ENCODE data around the gene SLC26A1. TPM values are rescaled to one million over a fixed set of nuclear protein-coding genes. Genes with fewer than 3 reads are reported as not detected.

Gene SLC26A1
- total and polyA plus RNA-seq, 2 of the 13 experiments (the other 11 are each of a cell fraction or from before 2014, with no cell fraction given): 5.4 to 22.9 TPM

DNA sequence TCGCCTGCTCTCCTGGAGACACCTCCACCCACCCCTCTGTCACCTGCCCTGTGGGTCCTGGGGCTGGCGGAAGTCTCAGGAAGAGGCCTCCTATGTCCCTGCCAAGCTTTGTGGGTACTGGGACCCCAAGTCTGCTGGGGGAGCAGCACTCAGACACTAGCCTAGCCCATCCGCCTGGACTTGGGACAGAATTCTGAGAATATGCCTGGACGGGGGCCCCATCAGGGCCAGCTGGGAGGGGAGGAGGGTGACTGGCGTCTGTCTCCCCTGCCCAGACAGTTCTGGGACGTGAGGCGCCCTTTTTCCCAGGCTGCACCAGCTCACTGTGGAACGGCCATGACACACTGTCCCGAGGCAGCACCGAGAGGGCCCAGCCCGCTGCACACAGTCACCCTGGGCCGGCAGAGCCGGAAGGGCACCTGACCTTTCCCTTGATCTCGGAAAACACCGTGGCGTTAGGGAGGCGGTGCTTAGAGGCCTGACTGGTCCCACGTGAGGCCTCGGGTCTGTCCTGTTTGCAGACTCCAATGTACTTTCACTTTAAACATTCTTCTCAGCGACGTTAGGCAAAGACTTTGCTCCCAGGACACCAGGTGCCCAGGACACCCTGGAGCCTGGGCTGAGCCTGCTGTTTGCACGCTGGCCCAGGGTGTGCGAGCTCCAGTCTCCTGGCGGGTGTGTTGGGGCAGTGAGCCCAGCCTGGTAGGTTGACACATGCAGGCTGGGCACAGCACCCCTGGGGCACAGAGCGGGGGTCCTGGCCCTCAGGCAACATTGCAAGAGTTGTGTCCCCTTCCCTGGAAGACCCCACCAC lies 700 bp downstream of the SLC26A1 start (continued):
- TF ChIP-seq ARID3A (IDR thresholded peaks at IDR 0.05; ENCODE audit: low read depth, low read length): no peak
- TF ChIP-seq ZBTB37 (CRISPR knock-in tag; IDR thresholded peaks at IDR 0.05): no peak
- TF ChIP-seq, protein P1, sequence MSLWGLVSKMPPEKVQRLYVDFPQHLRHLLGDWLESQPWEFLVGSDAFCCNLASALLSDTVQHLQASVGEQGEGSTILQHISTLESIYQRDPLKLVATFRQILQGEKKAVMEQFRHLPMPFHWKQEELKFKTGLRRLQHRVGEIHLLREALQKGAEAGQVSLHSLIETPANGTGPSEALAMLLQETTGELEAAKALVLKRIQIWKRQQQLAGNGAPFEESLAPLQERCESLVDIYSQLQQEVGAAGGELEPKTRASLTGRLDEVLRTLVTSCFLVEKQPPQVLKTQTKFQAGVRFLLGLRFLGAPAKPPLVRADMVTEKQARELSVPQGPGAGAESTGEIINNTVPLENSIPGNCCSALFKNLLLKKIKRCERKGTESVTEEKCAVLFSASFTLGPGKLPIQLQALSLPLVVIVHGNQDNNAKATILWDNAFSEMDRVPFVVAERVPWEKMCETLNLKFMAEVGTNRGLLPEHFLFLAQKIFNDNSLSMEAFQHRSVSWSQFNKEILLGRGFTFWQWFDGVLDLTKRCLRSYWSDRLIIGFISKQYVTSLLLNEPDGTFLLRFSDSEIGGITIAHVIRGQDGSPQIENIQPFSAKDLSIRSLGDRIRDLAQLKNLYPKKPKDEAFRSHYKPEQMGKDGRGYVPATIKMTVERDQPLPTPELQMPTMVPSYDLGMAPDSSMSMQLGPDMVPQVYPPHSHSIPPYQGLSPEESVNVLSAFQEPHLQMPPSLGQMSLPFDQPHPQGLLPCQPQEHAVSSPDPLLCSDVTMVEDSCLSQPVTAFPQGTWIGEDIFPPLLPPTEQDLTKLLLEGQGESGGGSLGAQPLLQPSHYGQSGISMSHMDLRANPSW (CRISPR knock-in tag; IDR thresholded peaks at IDR 0.05; ENCODE audit: borderline replicate concordance): no peak; the same call in 1 of the 2 replicates
- TF ChIP-seq, protein P2, sequence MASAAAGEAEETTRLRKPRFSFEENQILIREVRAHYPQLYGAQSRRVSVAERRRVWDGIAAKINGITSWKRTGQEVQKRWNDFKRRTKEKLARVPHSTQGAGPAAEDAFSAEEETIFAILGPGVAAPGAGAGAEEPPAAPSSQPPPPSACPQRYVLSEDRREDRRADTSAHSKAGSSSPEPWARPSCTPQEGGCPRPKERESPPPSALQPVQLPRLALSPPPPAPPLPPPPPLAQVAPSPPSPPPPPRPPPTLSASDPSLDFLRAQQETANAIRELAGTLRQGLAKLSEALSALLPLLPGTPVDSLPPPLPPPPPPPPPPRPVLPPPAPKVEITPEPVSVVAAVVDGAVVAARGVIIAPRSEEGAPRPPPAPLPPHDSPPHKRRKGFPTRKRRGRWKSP (CRISPR knock-in tag; IDR thresholded peaks at IDR 0.05): no peak; the same call in 1 of the 2 replicates
- TF ChIP-seq MLXIP (CRISPR knock-in tag; IDR thresholded peaks at IDR 0.05; ENCODE audit: borderline replicate concordance): no peak
- TF ChIP-seq USF2 (IDR thresholded peaks at IDR 0.05; ENCODE audit: low read depth, low read length): peak; percentile 96
- TF ChIP-seq USF2 (CRISPR knock-in tag; IDR thresholded peaks at IDR 0.05; ENCODE audit: borderline replicate concordance): peak; percentile 93; the same call in 1 of the 2 replicates
- peak; percentile 83 for TF ChIP-seq MEIS2 (CRISPR knock-in tag; IDR thresholded peaks at IDR 0.05)
- TF ChIP-seq NFYB (CRISPR knock-in tag; IDR thresholded peaks at IDR 0.05): peak; percentile 35; the same call in 1 of the 2 replicates
- TF ChIP-seq TMF1 (CRISPR knock-in tag; IDR thresholded peaks at IDR 0.05; ENCODE audit: low read depth): 0 out of 2 replicates have a peak, but pooled peaks have one; percentile 7
- TF ChIP-seq, protein P3, sequence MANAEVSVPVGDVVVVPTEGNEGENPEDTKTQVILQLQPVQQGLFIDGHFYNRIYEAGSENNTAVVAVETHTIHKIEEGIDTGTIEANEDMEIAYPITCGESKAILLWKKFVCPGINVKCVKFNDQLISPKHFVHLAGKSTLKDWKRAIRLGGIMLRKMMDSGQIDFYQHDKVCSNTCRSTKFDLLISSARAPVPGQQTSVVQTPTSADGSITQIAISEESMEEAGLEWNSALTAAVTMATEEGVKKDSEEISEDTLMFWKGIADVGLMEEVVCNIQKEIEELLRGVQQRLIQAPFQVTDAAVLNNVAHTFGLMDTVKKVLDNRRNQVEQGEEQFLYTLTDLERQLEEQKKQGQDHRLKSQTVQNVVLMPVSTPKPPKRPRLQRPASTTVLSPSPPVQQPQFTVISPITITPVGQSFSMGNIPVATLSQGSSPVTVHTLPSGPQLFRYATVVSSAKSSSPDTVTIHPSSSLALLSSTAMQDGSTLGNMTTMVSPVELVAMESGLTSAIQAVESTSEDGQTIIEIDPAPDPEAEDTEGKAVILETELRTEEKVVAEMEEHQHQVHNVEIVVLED (CRISPR knock-in tag; IDR thresholded peaks at IDR 0.05; ENCODE audit: borderline replicate concordance): peak; percentile 64; the same call in 1 of the 2 replicates
- TF ChIP-seq ZNF556 (CRISPR knock-in tag; IDR thresholded peaks at IDR 0.05; ENCODE audit: borderline replicate concordance): peak; percentile 38; the same call in 1 of the 2 replicates

Data from HepG2 (cell line).